ENCODE data around the gene AKR1B1. TPM values are rescaled to one million over a fixed set of nuclear protein-coding genes. Genes with fewer than 3 reads are reported as not detected.

Gene AKR1B1
- total RNA-seq, 1 experiment from 2014 or later, result 388 TPM

- no peak for DNase-seq (ENCODE audit: low read depth)
Observed at GRCh38 chr7:134419085-134419484, 39.8 kb downstream of the AKR1B1 start.

- DNase-seq (ENCODE audit: low read depth), result no peak
Observed at GRCh38 chr7:134415700-134416099, 43.2 kb downstream of the AKR1B1 start.

GRCh38 chr7:134414109-134414508, 44.8 kb downstream of the AKR1B1 start:
- DNase-seq (ENCODE audit: low read depth), result no peak

GRCh38 chr7:134407311-134407710, 51.6 kb downstream of the AKR1B1 start:
- no peak for DNase-seq (ENCODE audit: low read depth)

- DNase-seq (ENCODE audit: low read depth), result no peak
Observed at GRCh38 chr7:134406431-134406830, 52.5 kb downstream of the AKR1B1 start.

GRCh38 chr7:134405299-134405698, 53.6 kb downstream of the AKR1B1 start:
- DNase-seq (ENCODE audit: low read depth), result no peak

GRCh38 chr7:134403062-134403461, 55.8 kb downstream of the AKR1B1 start:
- DNase-seq (ENCODE audit: low read depth), result no peak

- no peak for DNase-seq (ENCODE audit: low read depth)
Observed at GRCh38 chr7:134400859-134401258, 58.0 kb downstream of the AKR1B1 start.

- no peak for DNase-seq (ENCODE audit: low read depth)
Observed at GRCh38 chr7:134396031-134396430, 62.9 kb downstream of the AKR1B1 start.

- no peak for DNase-seq (ENCODE audit: low read depth)
Observed at GRCh38 chr7:134395604-134396003, 63.3 kb downstream of the AKR1B1 start.

GRCh38 chr7:134394056-134394455, 64.8 kb downstream of the AKR1B1 start:
- DNase-seq (ENCODE audit: low read depth), result no peak

Other genes starting within 250 kb of the AKR1B1 start
- gene SLC35B4, start 142.2 kb downstream of the AKR1B1 start, total RNA-seq (2014; rRNA removed; shearing (Covaris generic)), result 20.5 and 24.0 TPM in 2 replicates
- 11.6 and 12.6 TPM in 2 replicates for gene AKR1B10, start 68.5 kb upstream of the AKR1B1 start, total RNA-seq (2014; rRNA removed; shearing (Covaris generic))
- gene AKR1B15, start 90.0 kb upstream of the AKR1B1 start, total RNA-seq (2014; rRNA removed; shearing (Covaris generic)), result 0.57 and 1.6 TPM in 2 replicates
- 36.4 and 39.6 TPM in 2 replicates for gene BPGM, start 187.8 kb upstream of the AKR1B1 start, total RNA-seq (2014; rRNA removed; shearing (Covaris generic))